Left ventricle myocardium inferior (tissue), 1 donor: ENCODE data around the gene LMNB1. TPM values are rescaled to one million over a fixed set of nuclear protein-coding genes. Genes with fewer than 3 reads are reported as not detected.

ENCODE experiments used
- DNase-seq: peaks from one replicate; pipeline ENCODE4 v3.0.0-alpha.2; 2020
- H3K27ac ChIP-seq: fragments of 200-600 bp; replicated peaks from 2 replicates; pipeline ENCODE4 v1.8.0; 2021
- H3K27me3 ChIP-seq: fragments of 200-600 bp; 2 replicates; pipeline ENCODE4 v1.8.0; 2021; ENCODE audit warnings: low read depth
- H3K36me3 ChIP-seq: fragments of 200-600 bp; 2 replicates; pipeline ENCODE4 v1.8.0; 2021
- H3K4me1 ChIP-seq: fragments of 200-600 bp; 2 replicates; pipeline ENCODE4 v1.8.0; 2021
- H3K4me3 ChIP-seq: fragments of 200-600 bp; 2 replicates; pipeline ENCODE4 v1.8.0; 2021; ENCODE audit warnings: mild to moderate bottlenecking, moderate library complexity
- H3K9me3 ChIP-seq: fragments of 200-600 bp; replicated peaks from 2 replicates; pipeline ENCODE4 v1.8.0; 2021
- intact Hi-C: fragments of 100-400 bp; cut with micrococcal nuclease; formaldehyde crosslinking; loops from one replicate; pipeline ENCODE4 v1.11.0; 2022
- total RNA-seq: library from RNA; stranded (reverse); fragmentation: NEBNext Ultra II Directional; extraction: Animal tissue kit (Norgen Biotek cat#: 25700); gene quantifications from one replicate; pipeline ENCODE4 v1.2.1, GENCODE V29; 2021
- TF ChIP-seq, protein P1 (sequence below): fragments of 200-600 bp; IDR thresholded peaks from 2 replicates; pipeline ENCODE4 v1.8.0; 2021; ENCODE audit warnings: antibody characterized with exemption, mild to moderate bottlenecking, borderline replicate concordance
- donor health status: DM: no; HTN: yes; CAD: no; lungs with severe emphysema.

Gene LMNB1
- total RNA-seq, 1 donor from 2014 or later, result 1.8 TPM

DNA sequence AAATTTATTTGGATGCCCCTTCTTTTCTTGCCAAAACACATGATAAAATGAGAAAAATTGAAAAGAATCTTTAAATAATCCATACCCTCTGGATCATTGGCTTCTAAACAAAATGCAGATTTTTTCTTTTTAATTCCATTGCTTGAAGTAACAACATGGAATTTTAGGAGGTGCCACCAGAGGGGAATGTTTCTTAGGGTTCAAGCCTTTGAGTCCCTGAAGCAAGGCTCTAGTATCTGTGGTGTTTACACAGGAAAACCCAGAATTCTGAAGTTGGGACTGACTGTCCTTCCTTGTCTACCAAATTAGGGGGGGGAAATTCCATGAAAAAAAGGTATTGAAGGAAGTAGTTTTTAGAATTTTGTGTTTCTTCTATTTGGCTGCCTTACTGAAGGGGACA lies 69.4 kb downstream of the LMNB1 start:
- Histone ChIP-seq H3K4me1 (peaks cover 51% of the 10 kb centered on the region), H3K9me3 (no peaks in the 10 kb centered on the region), H3K36me3 (no peaks in the 10 kb centered on the region), H3K4me3 (no peak overlapping the region), H3K27me3 (no peaks in the 10 kb centered on the region), H3K27ac (peak overlapping the region; percentile 74)
- DNase-seq, result no peak
- intact Hi-C loops, result no loop called here
- TF ChIP-seq, protein P1, sequence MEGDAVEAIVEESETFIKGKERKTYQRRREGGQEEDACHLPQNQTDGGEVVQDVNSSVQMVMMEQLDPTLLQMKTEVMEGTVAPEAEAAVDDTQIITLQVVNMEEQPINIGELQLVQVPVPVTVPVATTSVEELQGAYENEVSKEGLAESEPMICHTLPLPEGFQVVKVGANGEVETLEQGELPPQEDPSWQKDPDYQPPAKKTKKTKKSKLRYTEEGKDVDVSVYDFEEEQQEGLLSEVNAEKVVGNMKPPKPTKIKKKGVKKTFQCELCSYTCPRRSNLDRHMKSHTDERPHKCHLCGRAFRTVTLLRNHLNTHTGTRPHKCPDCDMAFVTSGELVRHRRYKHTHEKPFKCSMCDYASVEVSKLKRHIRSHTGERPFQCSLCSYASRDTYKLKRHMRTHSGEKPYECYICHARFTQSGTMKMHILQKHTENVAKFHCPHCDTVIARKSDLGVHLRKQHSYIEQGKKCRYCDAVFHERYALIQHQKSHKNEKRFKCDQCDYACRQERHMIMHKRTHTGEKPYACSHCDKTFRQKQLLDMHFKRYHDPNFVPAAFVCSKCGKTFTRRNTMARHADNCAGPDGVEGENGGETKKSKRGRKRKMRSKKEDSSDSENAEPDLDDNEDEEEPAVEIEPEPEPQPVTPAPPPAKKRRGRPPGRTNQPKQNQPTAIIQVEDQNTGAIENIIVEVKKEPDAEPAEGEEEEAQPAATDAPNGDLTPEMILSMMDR, result peak; percentile 20

DNA sequence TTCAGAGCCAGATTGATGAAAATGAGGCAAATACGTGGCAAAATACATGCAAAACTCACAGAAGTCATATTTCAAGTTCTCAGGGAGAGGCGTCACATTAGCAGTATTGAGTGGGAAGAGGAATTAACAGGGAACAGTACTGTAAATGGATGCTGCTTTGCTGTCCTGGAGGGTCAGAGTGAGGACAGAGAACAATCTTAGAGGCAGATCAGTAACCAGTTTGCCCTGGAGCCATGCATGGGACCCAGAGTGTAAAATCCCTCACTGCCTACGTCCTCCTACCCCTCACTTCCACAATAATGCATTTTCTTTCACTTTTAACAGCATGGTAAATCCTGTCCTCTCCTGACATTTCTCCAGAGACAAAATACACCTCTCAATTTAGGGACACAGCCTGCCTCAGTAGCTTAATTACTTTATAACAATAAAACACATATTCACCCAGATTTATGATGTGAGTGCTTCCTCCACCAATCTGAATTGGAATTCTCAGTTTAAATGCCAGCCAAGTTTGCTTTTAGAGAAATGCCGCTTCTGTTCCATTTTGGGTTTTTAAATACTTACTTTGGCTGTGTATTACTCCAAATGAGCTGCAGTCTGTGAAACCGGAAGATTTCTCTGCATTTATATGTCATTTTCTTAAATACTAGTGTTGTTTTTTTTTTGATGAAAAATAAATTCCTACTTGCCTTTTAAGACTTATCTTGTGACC lies 70.0 kb downstream of the LMNB1 start:
- Histone ChIP-seq H3K9me3 (no peaks in the 10 kb centered on the region), H3K4me3 (no peak overlapping the region), H3K4me1 (peaks cover 56% of the 10 kb centered on the region), H3K27me3 (no peaks in the 10 kb centered on the region), H3K36me3 (no peaks in the 10 kb centered on the region), H3K27ac (peak overlapping the region; percentile 74)
- intact Hi-C loops, result no loop called here
- TF ChIP-seq, protein P1, result no peak
- DNase-seq, result no peak

DNA sequence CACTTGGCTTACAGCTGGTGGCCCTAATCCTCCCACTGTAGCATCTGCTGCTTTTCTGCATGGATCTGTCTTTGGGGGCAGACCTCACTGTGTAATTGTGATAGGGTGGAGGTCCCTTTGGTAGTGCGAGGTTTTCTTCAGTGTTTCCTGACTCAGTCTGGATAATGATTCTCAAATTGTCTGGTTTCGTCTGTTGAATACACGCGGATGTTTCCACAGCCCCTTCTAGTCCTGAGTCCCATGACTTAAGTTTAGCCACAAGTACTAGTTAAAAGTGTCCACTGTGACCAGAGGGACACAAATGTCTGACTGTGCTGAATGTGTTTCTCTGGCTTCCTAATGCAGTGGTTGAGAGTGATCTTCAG lies 70.5 kb downstream of the LMNB1 start:
- TF ChIP-seq, protein P1, result no peak
- no peak for DNase-seq

DNA sequence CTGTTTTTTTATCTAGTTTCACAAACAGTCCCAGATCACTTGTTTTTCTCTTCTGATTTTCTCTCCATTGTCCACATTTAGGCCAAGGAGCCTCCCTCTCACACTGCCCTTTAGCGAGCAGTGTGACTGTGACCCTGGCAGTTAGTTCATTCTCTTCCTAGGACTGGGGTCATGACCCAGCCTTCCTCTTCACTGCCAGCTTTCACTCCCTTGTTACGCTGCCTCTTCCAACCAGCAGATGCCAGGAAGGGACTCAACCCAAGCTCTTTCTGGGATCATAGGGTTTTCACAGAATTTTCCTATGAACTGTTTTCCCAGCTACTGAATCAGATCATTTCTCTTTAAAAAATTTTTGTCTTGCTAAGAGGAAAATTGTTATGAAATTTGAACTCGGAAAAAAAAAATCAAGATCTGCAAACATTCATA lies 70.9 kb downstream of the LMNB1 start:
- DNase-seq, result no peak
- peaks cover 66% of the 10 kb centered on the region for H3K4me1 ChIP-seq

More for the DNA sequence above, 70.5 kb downstream of the LMNB1 start:
- Histone ChIP-seq H3K4me3 (no peak overlapping the region), H3K27ac (peak overlapping the region; percentile 74), H3K9me3 (no peaks in the 10 kb centered on the region), H3K4me1 (peaks cover 62% of the 10 kb centered on the region), H3K36me3 (no peaks in the 10 kb centered on the region), H3K27me3 (no peaks in the 10 kb centered on the region)
- intact Hi-C loops, result no loop called here

DNA sequence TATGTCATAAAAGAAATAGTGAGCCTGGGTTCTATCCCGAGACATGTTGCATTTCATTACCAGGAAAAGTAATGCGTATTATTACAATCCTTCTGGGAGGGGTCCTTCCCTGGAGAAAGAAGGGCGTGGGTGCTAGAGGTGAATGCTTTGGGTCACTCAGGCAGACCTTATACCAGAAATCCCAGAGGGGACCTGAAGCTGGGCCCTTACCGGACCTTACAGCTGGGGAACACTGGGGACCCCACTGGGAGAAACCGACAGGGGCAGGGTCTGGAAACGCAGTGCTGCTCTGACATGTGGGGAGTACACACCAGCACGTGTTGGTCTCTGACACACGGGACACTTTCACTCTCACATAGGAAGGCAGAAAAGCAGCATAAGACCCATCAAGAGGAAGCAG lies 71.3 kb downstream of the LMNB1 start:
- TF ChIP-seq, protein P1, result no peak
- Histone ChIP-seq H3K27ac (peak overlapping the region; percentile 74), H3K36me3 (no peaks in the 10 kb centered on the region), H3K4me1 (peaks cover 67% of the 10 kb centered on the region), H3K9me3 (no peaks in the 10 kb centered on the region), H3K27me3 (no peaks in the 10 kb centered on the region), H3K4me3 (no peak overlapping the region)
- intact Hi-C loops, result no loop called here
- no peak for DNase-seq

More for the DNA sequence above, 70.9 kb downstream of the LMNB1 start:
- Histone ChIP-seq H3K9me3 (no peaks in the 10 kb centered on the region), H3K36me3 (no peaks in the 10 kb centered on the region), H3K27ac (peak overlapping the region; percentile 74), H3K4me3 (no peak overlapping the region), H3K27me3 (no peaks in the 10 kb centered on the region)
- intact Hi-C loops, result no loop called here
- TF ChIP-seq, protein P1, result no peak
